ENCODE data around the gene GBX2. TPM values are rescaled to one million over a fixed set of nuclear protein-coding genes. Genes with fewer than 3 reads are reported as not detected.

Gene GBX2
- total and polyA plus RNA-seq, 2 experiments from 2014 or later = 0.31 to 0.89 TPM

GRCh38 chr2:236162882-236163470 is 5.2 kb downstream of the GBX2 start:
- DNase-seq (ENCODE audit: low read depth in 1 of 2, low spot score in 1 of 2) = no peak
- TF ChIP-seq CTCF (IDR thresholded peaks at IDR 0.05; ENCODE audit: low read depth, low read length) = no peak

DNA sequence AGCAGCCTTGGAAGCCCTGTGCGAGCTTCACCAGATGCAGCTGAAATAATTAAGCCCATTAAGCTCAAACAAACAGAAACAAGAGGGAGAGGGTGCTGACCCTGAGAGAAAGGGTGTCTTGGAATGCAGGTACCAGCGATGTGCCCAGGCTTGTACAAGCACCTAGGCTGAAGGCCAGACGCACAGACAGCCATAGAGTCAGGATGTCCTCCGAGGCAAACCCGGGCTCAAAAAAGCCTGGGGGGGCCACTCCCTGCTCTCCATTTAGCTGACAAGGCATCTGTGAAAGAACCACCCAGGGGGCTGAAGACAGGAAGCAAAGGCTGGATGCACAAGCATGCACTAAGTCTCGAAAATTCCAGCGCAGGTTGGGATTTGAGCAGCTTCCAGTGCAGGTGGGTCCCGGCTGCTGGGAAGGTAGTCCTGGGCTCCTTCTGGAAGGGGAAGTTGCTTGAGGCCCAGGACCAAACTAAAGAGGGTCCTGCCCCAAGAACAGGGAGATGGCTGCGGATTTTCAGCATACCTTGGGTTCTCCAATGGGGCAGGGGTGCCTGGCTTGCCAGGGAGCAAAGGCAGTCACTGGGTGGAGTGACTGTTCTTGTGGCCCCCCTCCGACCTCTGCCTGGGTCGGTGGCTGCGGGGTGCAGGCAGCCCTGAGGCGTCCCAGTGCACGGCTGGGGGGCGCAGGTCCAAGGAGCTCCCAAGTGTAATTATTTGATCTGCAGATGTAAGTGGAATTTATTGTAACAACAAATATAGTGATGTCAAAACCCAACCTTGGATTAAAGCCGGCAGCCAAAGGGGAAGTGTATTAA is 5.9 kb downstream of the GBX2 start:
- no peak for TF ChIP-seq CTCF (IDR thresholded peaks at IDR 0.05; ENCODE audit: low read depth, low read length)
- Histone ChIP-seq H3K36me3 (no peaks in the 10 kb centered on the region), H3K4me3 (no peak overlapping the region), H3K27ac (no peak overlapping the region), H3K4me1 (ENCODE audit: low read depth) (peaks cover 12% of the 10 kb centered on the region), H3K9me3 (ENCODE audit: low read depth) (no peaks in the 10 kb centered on the region), H3K27me3 (peaks cover 100% of the 10 kb centered on the region)
- DNase-seq (ENCODE audit: low read depth in 1 of 2, low spot score in 1 of 2) = no peak

More at GRCh38 chr2:236162882-236163470, 5.2 kb downstream of the GBX2 start:
- Histone ChIP-seq H3K27me3 (peaks cover 100% of the 10 kb centered on the region), H3K4me1 (ENCODE audit: low read depth) (peaks cover 12% of the 10 kb centered on the region), H3K4me3 (peak overlapping the region; percentile 40), H3K9me3 (ENCODE audit: low read depth) (no peaks in the 10 kb centered on the region), H3K27ac (no peak overlapping the region), H3K36me3 (no peaks in the 10 kb centered on the region)

DNA sequence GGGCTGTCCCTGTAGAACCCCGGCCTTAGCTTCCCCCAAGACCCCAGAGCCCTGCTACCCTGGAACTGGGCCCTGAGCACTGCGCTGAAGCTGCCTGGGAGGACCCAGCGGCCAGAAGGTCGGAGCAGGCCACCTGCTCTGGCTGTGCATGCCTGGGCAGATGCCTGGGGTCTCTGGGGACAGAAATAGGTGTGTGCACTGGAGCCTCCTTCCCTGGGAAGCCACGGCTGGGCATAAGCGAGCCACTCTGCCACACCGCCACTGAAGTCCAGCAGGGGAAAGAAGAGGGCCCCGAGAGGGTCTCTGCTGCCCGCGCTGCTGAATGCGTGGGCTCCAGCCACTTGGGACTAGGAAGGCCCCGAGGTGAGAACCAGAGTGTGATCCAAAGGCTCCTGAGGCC is 6.7 kb downstream of the GBX2 start:
- Histone ChIP-seq H3K9me3 (ENCODE audit: low read depth) (no peaks in the 10 kb centered on the region), H3K36me3 (no peaks in the 10 kb centered on the region), H3K27ac (no peak overlapping the region), H3K4me1 (ENCODE audit: low read depth) (peaks cover 12% of the 10 kb centered on the region), H3K4me3 (no peak overlapping the region), H3K27me3 (peaks cover 100% of the 10 kb centered on the region)
- no peak for DNase-seq (ENCODE audit: low read depth in 1 of 2, low spot score in 1 of 2)
- TF ChIP-seq CTCF (IDR thresholded peaks at IDR 0.05; ENCODE audit: low read depth, low read length) = no peak

GRCh38 chr2:236161082-236161462 is 7.1 kb downstream of the GBX2 start:
- H3K36me3 ChIP-seq = no peaks in the 10 kb centered on the region
- no peak overlapping the region for H3K4me3 ChIP-seq
- H3K27ac ChIP-seq = no peak overlapping the region
- peaks cover 12% of the 10 kb centered on the region for H3K4me1 ChIP-seq (ENCODE audit: low read depth)
- H3K9me3 ChIP-seq (ENCODE audit: low read depth) = no peaks in the 10 kb centered on the region
- DNase-seq (ENCODE audit: low read depth in 1 of 2, low spot score in 1 of 2) = no peak
- TF ChIP-seq CTCF (IDR thresholded peaks at IDR 0.05; ENCODE audit: low read depth, low read length) = no peak
- H3K27me3 ChIP-seq = peaks cover 100% of the 10 kb centered on the region

DNA sequence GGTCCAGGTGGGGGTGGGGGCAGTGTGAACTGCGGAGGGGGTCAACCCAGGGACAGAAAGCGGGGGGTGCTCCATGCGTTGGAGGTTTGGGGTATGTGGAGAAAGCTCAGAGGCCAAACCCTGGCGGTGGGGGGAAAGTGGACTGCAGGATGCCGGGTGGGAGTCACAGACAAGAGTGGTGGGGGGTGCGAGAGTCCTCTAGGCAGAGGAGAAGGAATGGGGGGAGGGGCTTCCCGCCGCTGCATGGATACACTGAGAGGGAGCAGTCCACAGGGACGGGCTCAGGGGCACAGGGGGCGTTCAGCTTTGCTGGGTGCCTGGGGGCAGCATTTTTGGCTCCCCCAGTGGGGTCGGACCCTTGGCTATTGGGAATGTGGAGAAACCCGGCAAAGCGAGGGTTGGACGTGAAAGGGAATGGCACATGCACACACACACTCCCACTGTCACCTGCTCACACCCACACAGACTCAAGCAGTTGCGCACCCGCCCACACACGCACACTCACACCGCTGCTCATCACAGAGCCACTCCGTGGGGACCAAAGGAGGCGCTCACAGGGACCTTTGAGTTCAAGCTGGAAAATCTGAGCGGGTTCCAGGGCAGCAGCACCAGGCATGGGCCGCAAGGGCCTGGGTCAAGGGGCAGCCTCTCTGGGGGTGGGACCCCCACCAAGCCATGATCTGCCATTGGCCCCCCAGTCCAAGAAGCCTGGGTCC is 7.7 kb downstream of the GBX2 start:
- H3K27me3 ChIP-seq = peaks cover 100% of the 10 kb centered on the region
- no peak for DNase-seq (ENCODE audit: low read depth in 1 of 2, low spot score in 1 of 2)
- TF ChIP-seq CTCF (IDR thresholded peaks at IDR 0.05; ENCODE audit: low read depth, low read length) = no peak
- H3K9me3 ChIP-seq (ENCODE audit: low read depth) = no peaks in the 10 kb centered on the region
- H3K36me3 ChIP-seq = no peaks in the 10 kb centered on the region
- no peak overlapping the region for H3K4me3 ChIP-seq
- H3K27ac ChIP-seq = no peak overlapping the region
- H3K4me1 ChIP-seq (ENCODE audit: low read depth) = peaks cover 12% of the 10 kb centered on the region
